HepG2 (cell line): ENCODE data around the gene C20orf96. TPM values are rescaled to one million over a fixed set of nuclear protein-coding genes. Genes with fewer than 3 reads are reported as not detected.
A peak's percentile ranks its signal among the peaks of the same experiment; 100 is the strongest.

Source experiments
- ATF2 ChIP-seq: sonication (generic); formaldehyde crosslinking; IDR thresholded peaks from 2 replicates; pipeline ENCODE4 v1.4.0; 2020; ENCODE audit warnings: missing genetic modification reagents
- CENPT ChIP-seq: sonication (generic); formaldehyde crosslinking; IDR thresholded peaks from 2 replicates; pipeline ENCODE4 v1.8.0; 2022; ENCODE audit warnings: low read depth, mild to moderate bottlenecking, moderate library complexity, missing genetic modification reagents
- CREB3 ChIP-seq: sonication (generic); formaldehyde crosslinking; IDR thresholded peaks from 2 replicates; pipeline ENCODE4 v1.5.0; 2020; ENCODE audit warnings: missing genetic modification reagents
- CREM ChIP-seq, 2 experiments: sonication (generic) in 1 of 2; formaldehyde crosslinking in 1 of 2; IDR thresholded peaks; 2 replicates each; pipeline versions ENCODE4 v1.4.0 to v1.6.1; 2016 to 2020; ENCODE audit warnings: antibody characterized with exemption in 1 of 2, mild to moderate bottlenecking in 1 of 2, missing genetic modification reagents in 1 of 2
- DDIT3 ChIP-seq: sonication (generic); formaldehyde crosslinking; IDR thresholded peaks from 2 replicates; pipeline ENCODE4 v1.4.0; 2020; ENCODE audit warnings: mild to moderate bottlenecking, missing genetic modification reagents
- FOXA3 ChIP-seq: IDR thresholded peaks from 2 replicates; pipeline ENCODE4 v1.6.1; 2016; ENCODE audit warnings: missing genetic modification reagents, missing compliant biosample characterization
- HMGXB4 ChIP-seq, 2 experiments: sonication (generic) in 1 of 2; formaldehyde crosslinking in 1 of 2; IDR thresholded peaks; 2 replicates each; pipeline versions ENCODE4 v1.4.0 to v1.6.1; 2018 to 2020; ENCODE audit warnings: missing genetic modification reagents in 2 of 2, borderline replicate concordance in 1 of 2, low read depth in 1 of 2, mild to moderate bottlenecking in 1 of 2, missing biosample characterization in 1 of 2
- HNF4G ChIP-seq, 2 experiments: sonication (generic) in 1 of 2; formaldehyde crosslinking in 1 of 2; IDR thresholded peaks; 2 replicates each; pipeline versions ENCODE4 v1.4.0 to v1.6.1; 2011 to 2020; ENCODE audit warnings: borderline replicate concordance in 2 of 2, low read depth in 2 of 2, mild to moderate bottlenecking in 2 of 2, low read length in 1 of 2, missing genetic modification reagents in 1 of 2, moderate library complexity in 1 of 2
- HOMEZ ChIP-seq: IDR thresholded peaks from 2 replicates; pipeline ENCODE4 v1.6.1; 2016; ENCODE audit warnings: low read depth
- IKZF1 ChIP-seq: fragments of 450-650 bp; IDR thresholded peaks from 2 replicates; pipeline ENCODE4 v1.7.1; 2016
- MATR3 ChIP-seq: sonication (generic); formaldehyde crosslinking; IDR thresholded peaks from 2 replicates; pipeline ENCODE4 v1.4.0; 2020; ENCODE audit warnings: missing genetic modification reagents
- MTERF4 ChIP-seq: sonication (generic); formaldehyde crosslinking; IDR thresholded peaks from 2 replicates; pipeline ENCODE4 v1.8.0; 2023; ENCODE audit warnings: mild to moderate bottlenecking, missing genetic modification reagents
- PHF8 ChIP-seq: sonication (generic); formaldehyde crosslinking; IDR thresholded peaks from 2 replicates; pipeline ENCODE4 v1.5.0; 2020; ENCODE audit warnings: missing genetic modification reagents
- TEAD2 ChIP-seq: sonication (generic); formaldehyde crosslinking; IDR thresholded peaks from 2 replicates; pipeline ENCODE4 v1.9.0; 2021; ENCODE audit warnings: missing genetic modification reagents
- ZBTB3 ChIP-seq: sonication (generic); formaldehyde crosslinking; IDR thresholded peaks from 2 replicates; pipeline ENCODE4 v1.4.0; 2020; ENCODE audit warnings: low read depth, mild to moderate bottlenecking, moderate library complexity, missing genetic modification reagents, borderline replicate concordance
- ZFP41 ChIP-seq: sonication (generic); formaldehyde crosslinking; IDR thresholded peaks from 2 replicates; pipeline ENCODE4 v1.4.0; 2020; ENCODE audit warnings: mild to moderate bottlenecking, missing genetic modification reagents, borderline replicate concordance
- ZNF556 ChIP-seq: sonication (generic); formaldehyde crosslinking; IDR thresholded peaks from 2 replicates; pipeline ENCODE4 v1.4.0; 2020; ENCODE audit warnings: mild to moderate bottlenecking, missing genetic modification reagents, borderline replicate concordance
- ZNF558 ChIP-seq: sonication (generic); formaldehyde crosslinking; IDR thresholded peaks from 2 replicates; pipeline ENCODE4 v1.9.0; 2022; ENCODE audit warnings: mild to moderate bottlenecking, missing genetic modification reagents, borderline replicate concordance
- ZNF569 ChIP-seq: sonication (generic); formaldehyde crosslinking; IDR thresholded peaks from 2 replicates; pipeline ENCODE4 v1.5.0; 2020; ENCODE audit warnings: mild to moderate bottlenecking, missing genetic modification reagents, moderate library complexity, borderline replicate concordance
- polyA plus RNA-seq, 8 experiments: library from polyadenylated mRNA; depleted of rRNA in 3 of 8; stranded (reverse) in 7 of 8; unstranded in 1 of 8; fragments of >200 nt; fragmentation: Illumina TruSeq in 4 of 8; extraction: Trizol in 4 of 8; gene quantifications; 2 replicates each; pipeline versions ENCODE4 v1.2.1 to v1.2.3, GENCODE V29; 2011 to 2016; ENCODE audit warnings: low read depth in 4 of 8, missing spikeins in 1 of 8, mixed read lengths in 1 of 8; ENCODE audit not compliant: insufficient read depth in 1 of 8
- total RNA-seq, 5 experiments: library from RNA; depleted of rRNA; stranded (reverse); fragments of >200 nt; fragmentation: Illumina TruSeq; extraction: Trizol; gene quantifications; 2 replicates each; pipeline ENCODE4 v1.2.3, GENCODE V29; 2016; ENCODE audit warnings: low read depth in 1 of 5

C20orf96 gene
- total and polyA plus RNA-seq, 2 of the 13 experiments (the other 11 are each of a cell fraction or from before 2014, with no cell fraction given) = 3.8 to 20.6 TPM

GRCh38 chr20:330233-331149 lies 39.9 kb upstream of the C20orf96 start (continued):
- TF ChIP-seq DDIT3 (CRISPR knock-in tag) (no peak), HMGXB4 (CRISPR knock-in tag; IDR thresholded peaks at IDR 0.05; ENCODE audit: borderline replicate concordance in 1 of 2, low read depth in 1 of 2) (peak; percentile 22 to 78; a peak in 1 of 4 replicates), ZNF569 (CRISPR knock-in tag) (no peak), CREM (IDR thresholded peaks at IDR 0.05) (no peak), CREM (CRISPR knock-in tag; IDR thresholded peaks at IDR 0.05) (no peak), IKZF1 (no peak), TEAD2 (no peak), FOXA3 (CRISPR knock-in tag) (no peak), HNF4G (IDR thresholded peaks at IDR 0.05; ENCODE audit: borderline replicate concordance, low read depth, low read length) (no peak), HNF4G (CRISPR knock-in tag; IDR thresholded peaks at IDR 0.05; ENCODE audit: borderline replicate concordance, low read depth) (no peak), PHF8 (CRISPR knock-in tag) (no peak; the same call in 1 of the 2 replicates), ZFP41 (CRISPR knock-in tag) (no peak), ZNF556 (peak; percentile 75; the same call in 1 of the 2 replicates), CENPT (no peak), HOMEZ (CRISPR knock-in tag) (no peak), MTERF4 (CRISPR knock-in tag) (no peak), ZNF558 (CRISPR knock-in tag) (no peak), CREB3 (no peak), ATF2 (CRISPR knock-in tag) (no peak), ZBTB3 (CRISPR knock-in tag) (no peak), MATR3 (CRISPR knock-in tag) (no peak)
